Transverse colon (tissue), 4 donors: ENCODE measurements around the gene PDE4D. TPM values are rescaled to one million over a fixed set of nuclear protein-coding genes. Genes with fewer than 3 reads are reported as not detected.

ENCODE experiments used
- DNase-seq: peaks from one replicate; pipeline ENCODE4 v3.0.0-alpha.2; 2019
- H3K27ac ChIP-seq, 4 donors: fragments of 200-600 bp; sonication (generic); 2 replicates each; pipeline ENCODE4 v1.5.1; 2016 to 2018; ENCODE audit warnings: inconsistent platforms in 4 of 4
- H3K27me3 ChIP-seq: fragments of 200-600 bp; sonication (generic); 2 replicates; pipeline ENCODE4 v1.5.1; 2017; ENCODE audit warnings: inconsistent platforms
- H3K36me3 ChIP-seq, 4 donors: fragments of 200-600 bp; sonication (generic); 2 replicates each; pipeline ENCODE4 v1.5.1; 2017 to 2019; ENCODE audit warnings: inconsistent platforms in 4 of 4
- H3K4me1 ChIP-seq, 4 donors: fragments of 200-600 bp; sonication (generic); 2 replicates each; pipeline ENCODE4 v1.5.1; 2017 to 2020; ENCODE audit warnings: inconsistent platforms in 4 of 4
- H3K4me3 ChIP-seq, 4 donors: fragments of 200-600 bp; sonication (generic); 1 replicate in 1 of 4; 2 replicates in 3 of 4; pipeline versions ENCODE4 v1.5.1 to v1.6.1; 2017 to 2019; ENCODE audit warnings: inconsistent platforms in 4 of 4
- H3K9me3 ChIP-seq, 2 donors: fragments of 200-600 bp; sonication (generic); 2 replicates each; pipeline ENCODE4 v1.5.1; 2017 to 2019; ENCODE audit warnings: inconsistent platforms in 2 of 2
- EP300 ChIP-seq: sonication (generic); formaldehyde crosslinking; IDR thresholded peaks from one replicate; pipeline ENCODE4 v1.6.1; 2017; ENCODE audit warnings: antibody characterized with exemption, low read depth
- POLR2A ChIP-seq: fragments of 450-650 bp; IDR thresholded peaks from one replicate; pipeline ENCODE4 v1.6.1; 2016; ENCODE audit warnings: antibody characterized with exemption, mild to moderate bottlenecking, moderate library complexity
- POLR2AphosphoS5 ChIP-seq, 3 donors: sonication (generic); formaldehyde crosslinking; IDR thresholded peaks; one replicate each; pipeline ENCODE4 v1.6.1; 2016; ENCODE audit warnings: antibody characterized with exemption in 3 of 3
- WGBS, 2 donors: methylation state at CpG; one replicate each; pipeline ENCODE4 v1.1.5; 2018; ENCODE audit warnings: low coverage in 1 of 2; 5-methylcytosine and 5-hydroxymethylcytosine counted together
- in situ Hi-C, 4 donors: fragments of 200-750 bp; cut with MboI; loops; one replicate each; pipeline versions ENCODE4 v1.15.0 to v1.15.1; 2017; ENCODE audit warnings: low sequenced_read_pairs in 3 of 4, low pct_ligation_motif_present in 1 of 4, low pct_unique_long_range_greater_than_20kb in 1 of 4
- intact Hi-C: fragments of 100-400 bp; cut with DNase I; formaldehyde crosslinking; loops from one replicate; pipeline ENCODE4 v1.15.1; 2023; ENCODE audit warnings: low total_unique reads
- total RNA-seq, 4 donors: library from RNA; depleted of rRNA; stranded (reverse); fragments of >200 nt; gene quantifications; one replicate each; pipeline ENCODE4 v1.1.0, GENCODE V29; 2016
- TF ChIP-seq, protein P1 (sequence below), 5 experiments: fragments of 200-600 bp in 3 of 5; fragments of 450-650 bp in 2 of 5; sonication (generic) in 3 of 5; IDR thresholded peaks; 1 replicate in 2 of 5; 2 replicates in 3 of 5; pipeline ENCODE4 v1.5.1; 2016 to 2017; ENCODE audit warnings: antibody characterized with exemption in 5 of 5, inconsistent platforms in 3 of 5, mild to moderate bottlenecking in 2 of 5, moderate library complexity in 1 of 5

The PDE4D gene
- total RNA-seq, 4 donors from 2014 or later = 47.0 to 302 (median 73.6) TPM

DNA sequence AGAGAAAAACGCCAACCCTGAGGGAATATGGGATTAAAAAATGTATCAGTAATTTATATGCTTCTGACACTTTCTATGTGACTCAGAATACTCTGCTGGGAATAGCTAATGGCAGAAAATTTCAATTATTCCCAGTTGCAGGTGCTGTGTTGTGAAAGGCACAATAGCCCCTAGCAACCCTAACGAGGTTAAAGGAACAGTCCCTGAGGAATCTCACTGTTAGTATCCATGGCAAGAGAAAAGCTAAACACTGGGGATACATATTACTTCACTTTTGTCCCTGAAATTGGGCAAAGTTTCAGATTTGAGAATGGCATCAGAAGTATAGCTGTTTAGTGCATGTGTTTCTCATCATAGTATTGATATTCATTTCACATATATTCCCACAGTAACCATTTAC is 755.7 kb downstream of the PDE4D start:
- 92% methylated on average over 2 of the region's 2 CpGs for WGBS, 2 donors
- no peak for TF ChIP-seq POLR2A
- TF ChIP-seq POLR2AphosphoS5 (IDR thresholded peaks at IDR 0.05) = no peak
- TF ChIP-seq, protein P1, sequence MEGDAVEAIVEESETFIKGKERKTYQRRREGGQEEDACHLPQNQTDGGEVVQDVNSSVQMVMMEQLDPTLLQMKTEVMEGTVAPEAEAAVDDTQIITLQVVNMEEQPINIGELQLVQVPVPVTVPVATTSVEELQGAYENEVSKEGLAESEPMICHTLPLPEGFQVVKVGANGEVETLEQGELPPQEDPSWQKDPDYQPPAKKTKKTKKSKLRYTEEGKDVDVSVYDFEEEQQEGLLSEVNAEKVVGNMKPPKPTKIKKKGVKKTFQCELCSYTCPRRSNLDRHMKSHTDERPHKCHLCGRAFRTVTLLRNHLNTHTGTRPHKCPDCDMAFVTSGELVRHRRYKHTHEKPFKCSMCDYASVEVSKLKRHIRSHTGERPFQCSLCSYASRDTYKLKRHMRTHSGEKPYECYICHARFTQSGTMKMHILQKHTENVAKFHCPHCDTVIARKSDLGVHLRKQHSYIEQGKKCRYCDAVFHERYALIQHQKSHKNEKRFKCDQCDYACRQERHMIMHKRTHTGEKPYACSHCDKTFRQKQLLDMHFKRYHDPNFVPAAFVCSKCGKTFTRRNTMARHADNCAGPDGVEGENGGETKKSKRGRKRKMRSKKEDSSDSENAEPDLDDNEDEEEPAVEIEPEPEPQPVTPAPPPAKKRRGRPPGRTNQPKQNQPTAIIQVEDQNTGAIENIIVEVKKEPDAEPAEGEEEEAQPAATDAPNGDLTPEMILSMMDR (IDR thresholded peaks at IDR 0.05) = no peak
- no peak for TF ChIP-seq EP300
- Histone ChIP-seq H3K27me3 (no peaks in the 10 kb centered on the region), H3K36me3 (no peaks in the 10 kb centered on the region), H3K27ac (no peak overlapping the region), H3K4me1 (peaks cover 0 to 6% (median 3%) of the 10 kb centered on the region in 4 donors), H3K9me3 (no peaks in the 10 kb centered on the region), H3K4me3 (no peak overlapping the region)
- intact Hi-C loops = no loop called here
- in situ Hi-C loops = no loop called here
- DNase-seq = no peak

DNA sequence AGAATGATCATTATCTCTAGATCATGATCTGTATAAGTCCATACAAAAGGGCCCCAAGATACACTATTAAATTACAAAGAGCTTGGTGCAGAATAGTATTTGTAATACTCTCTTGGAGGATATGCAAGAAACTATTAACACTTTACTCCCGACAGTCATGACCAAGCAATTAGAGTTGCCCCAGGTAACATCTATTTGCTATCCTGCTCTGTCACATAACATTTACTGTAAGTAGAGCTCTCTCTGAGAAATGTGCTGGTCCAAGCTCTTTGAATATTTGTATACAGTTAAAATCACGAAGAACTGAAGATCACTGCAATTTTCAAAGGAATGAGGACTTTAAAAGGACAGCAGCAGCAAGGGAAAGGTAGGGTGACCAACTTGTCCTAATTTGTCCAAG is 757.0 kb downstream of the PDE4D start:
- intact Hi-C loops = no loop called here
- Histone ChIP-seq H3K9me3 (no peaks in the 10 kb centered on the region), H3K27me3 (no peaks in the 10 kb centered on the region), H3K27ac (no peak overlapping the region), H3K4me1 (peaks cover 0 to 5% (median 2%) of the 10 kb centered on the region in 4 donors), H3K4me3 (no peak overlapping the region), H3K36me3 (no peaks in the 10 kb centered on the region)
- in situ Hi-C loops = no loop called here
- no peak for TF ChIP-seq POLR2A
- TF ChIP-seq, protein P1 (IDR thresholded peaks at IDR 0.05) = no peak
- no peak for TF ChIP-seq POLR2AphosphoS5 (IDR thresholded peaks at IDR 0.05)
- TF ChIP-seq EP300 = no peak
- 0 to 66% methylated on average over 1 to 2 of the region's 2 CpGs for WGBS, 2 donors
- no peak for DNase-seq

DNA sequence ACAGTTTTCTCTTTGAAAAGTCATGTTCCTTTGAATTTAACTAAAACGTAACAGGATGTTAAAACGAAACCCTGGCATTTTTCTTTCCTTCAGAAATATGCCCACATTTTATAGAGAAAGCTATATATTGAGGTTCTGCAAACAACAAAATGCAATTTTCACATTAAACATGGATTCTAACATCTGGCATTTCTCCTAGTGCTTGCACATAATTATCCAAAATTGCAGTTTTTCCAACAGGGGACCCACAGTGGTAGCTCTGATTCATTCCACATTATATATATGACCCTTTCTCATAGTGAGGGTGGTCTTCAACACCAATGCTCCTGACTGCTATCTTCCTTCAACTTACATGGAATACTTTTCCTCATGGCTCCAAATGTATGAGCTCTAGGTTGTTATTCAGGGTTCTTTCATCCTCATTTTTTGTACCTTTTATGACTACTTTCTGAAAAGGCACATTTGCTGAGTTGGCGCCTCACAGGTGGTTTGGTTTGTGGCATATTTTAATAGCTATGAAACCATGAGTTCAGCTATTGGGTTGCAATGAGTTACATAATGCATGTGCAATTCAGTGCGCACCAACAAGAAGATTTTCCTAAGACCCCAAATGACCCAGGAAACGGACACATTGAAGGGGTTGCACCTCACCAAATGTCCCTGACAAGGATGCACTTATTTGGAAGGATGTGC is 758.9 kb downstream of the PDE4D start:
- in situ Hi-C loops = no loop called here
- Histone ChIP-seq H3K27ac (peak overlapping the region in 2 of 4 donors; percentile 2 to 4), H3K4me1 (no peaks in the 10 kb centered on the region), H3K9me3 (no peaks in the 10 kb centered on the region), H3K4me3 (no peak overlapping the region), H3K27me3 (no peaks in the 10 kb centered on the region), H3K36me3 (no peaks in the 10 kb centered on the region)
- DNase-seq = no peak
- TF ChIP-seq EP300 = no peak
- 82 to 85% methylated on average over 4 to 5 of the region's 5 CpGs for WGBS, 2 donors
- intact Hi-C loops = no loop called here

DNA sequence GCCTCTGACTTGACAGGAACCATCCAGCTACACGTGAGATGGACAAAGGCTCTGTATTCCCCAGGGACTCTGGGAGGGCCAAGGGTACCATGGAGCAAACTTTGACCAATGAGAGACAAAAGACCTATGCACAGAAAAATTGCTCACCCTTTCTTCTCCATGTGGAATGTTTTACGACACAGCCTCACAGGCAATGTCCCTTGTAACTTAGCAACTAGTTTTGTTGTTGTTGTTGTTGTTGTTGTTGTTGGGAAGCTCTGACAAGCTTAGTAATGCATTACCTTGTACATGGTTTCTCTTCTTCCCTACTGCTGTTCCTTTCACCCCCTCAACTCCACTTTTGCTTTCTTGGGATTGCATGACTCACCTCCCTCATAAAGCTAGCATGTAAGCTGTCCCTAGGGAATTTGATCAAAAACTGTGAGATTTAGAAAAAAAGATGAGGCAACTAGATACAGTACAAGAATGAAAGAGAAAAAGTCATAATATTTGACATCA is 759.7 kb downstream of the PDE4D start:
- in situ Hi-C loops (no loop called here), intact Hi-C loops (no loop called here)
- H3K4me3 ChIP-seq = no peak overlapping the region
- TF ChIP-seq, protein P1 (IDR thresholded peaks at IDR 0.05) = no peak
- TF ChIP-seq POLR2AphosphoS5 (IDR thresholded peaks at IDR 0.05) (no peak), EP300 (no peak), POLR2A (no peak)
- no peaks in the 10 kb centered on the region for H3K36me3 ChIP-seq
- peak overlapping the region in 1 of 4 donors; percentile 35 for H3K27ac ChIP-seq
- H3K27me3 ChIP-seq = no peaks in the 10 kb centered on the region
- no peak for DNase-seq
- peaks cover 0 to under 1% (median 0%) of the 10 kb centered on the region in 4 donors for H3K4me1 ChIP-seq
- WGBS, 2 donors = 82% methylated on average over 2 of the region's 2 CpGs; no CpG with 5 or more reads in 1 of the 2 donors
- H3K9me3 ChIP-seq = no peaks in the 10 kb centered on the region
